ENCODE measurements around the gene NUCKS1. TPM values are rescaled to one million over a fixed set of nuclear protein-coding genes. Genes with fewer than 3 reads are reported as not detected.

The NUCKS1 gene
- total and polyA plus RNA-seq, 10 of the 15 experiments (the other 5 are each of a cell fraction or from before 2014, with no cell fraction given), result 40.5 to 135 (median 55.5) TPM

DNA sequence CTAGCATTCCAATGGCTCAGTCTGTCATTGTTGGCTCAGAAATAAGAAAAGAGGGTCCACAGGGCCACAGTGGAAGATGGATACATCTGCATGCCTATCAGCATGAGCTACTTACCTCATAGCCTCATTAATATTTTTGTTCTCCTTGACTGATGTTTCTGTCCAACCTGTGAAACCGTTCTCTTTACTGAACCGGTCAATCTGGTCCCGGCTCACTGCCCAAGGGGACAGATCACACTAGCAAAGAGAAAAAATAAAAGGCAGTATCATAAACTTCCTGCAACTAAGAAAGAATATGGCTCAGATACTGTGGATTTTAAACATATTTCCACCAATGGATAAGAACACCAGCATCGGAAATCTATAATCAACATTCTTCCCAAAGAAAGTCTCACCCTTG is 20.6 kb upstream of the NUCKS1 start:
- H3K4me3 ChIP-seq, result no peak overlapping the region
- H3K36me3 ChIP-seq (ENCODE audit: control insufficient read depth in 2 of 2, insufficient read depth in 2 of 2, low read length in 1 of 2), result no peaks in the 10 kb centered on the region; a peak in 1 of 4 replicates
- RAD21 ChIA-PET (ENCODE audit: unreplicated experiment), result no interaction called here
- CTCF ChIA-PET, result interaction anchor here (0.6 to 2.0 kb wide), 4 partner anchors 15 to 113 kb away, joined by 3 to 5 read pairs (median 4); no protein-coding TSS in a partner anchor
- H2AFZ ChIP-seq (ENCODE audit: control insufficient read depth, low read depth, low read length), result no peak overlapping the region
- no peak overlapping the region for H3K4me2 ChIP-seq (ENCODE audit: control insufficient read depth, insufficient read depth)
- BruUV-seq (replicated peaks), result no TSS peak
- no peaks in the 10 kb centered on the region for H4K20me1 ChIP-seq (ENCODE audit: control insufficient read depth, insufficient read depth)
- no peak for TF ChIP-seq ZBED1 (IDR thresholded peaks at IDR 0.05; ENCODE audit: borderline replicate concordance)
- TF ChIP-seq, protein P1, sequence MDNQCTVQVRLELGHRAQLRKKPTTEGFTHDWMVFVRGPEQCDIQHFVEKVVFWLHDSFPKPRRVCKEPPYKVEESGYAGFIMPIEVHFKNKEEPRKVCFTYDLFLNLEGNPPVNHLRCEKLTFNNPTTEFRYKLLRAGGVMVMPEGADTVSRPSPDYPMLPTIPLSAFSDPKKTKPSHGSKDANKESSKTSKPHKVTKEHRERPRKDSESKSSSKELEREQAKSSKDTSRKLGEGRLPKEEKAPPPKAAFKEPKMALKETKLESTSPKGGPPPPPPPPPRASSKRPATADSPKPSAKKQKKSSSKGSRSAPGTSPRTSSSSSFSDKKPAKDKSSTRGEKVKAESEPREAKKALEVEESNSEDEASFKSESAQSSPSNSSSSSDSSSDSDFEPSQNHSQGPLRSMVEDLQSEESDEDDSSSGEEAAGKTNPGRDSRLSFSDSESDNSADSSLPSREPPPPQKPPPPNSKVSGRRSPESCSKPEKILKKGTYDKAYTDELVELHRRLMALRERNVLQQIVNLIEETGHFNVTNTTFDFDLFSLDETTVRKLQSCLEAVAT (IDR thresholded peaks at IDR 0.05), result no peak
- no peak for FAIRE-seq
- no peak overlapping the region for H3K27ac ChIP-seq (ENCODE audit: control insufficient read depth, insufficient read depth)
- DNase-seq (ENCODE audit: low read depth, low spot score), result no peak
- peaks cover 8% of the 10 kb centered on the region for H3K4me1 ChIP-seq (ENCODE audit: control insufficient read depth, insufficient read depth, low read length)
- no peaks in the 10 kb centered on the region for H3K9me3 ChIP-seq (replicated peaks; ENCODE audit: control insufficient read depth, insufficient read depth, low read length)
- no peak overlapping the region for H3K9ac ChIP-seq (ENCODE audit: control insufficient read depth, insufficient read depth, low read length)
- H3K27me3 ChIP-seq (replicated peaks in 1 of 2; ENCODE audit: control insufficient read depth in 2 of 2, insufficient read depth in 2 of 2, low read length in 1 of 2), result no peaks in the 10 kb centered on the region
- intact Hi-C loops (cut with micrococcal nuclease; ENCODE audit: unreplicated experiment), result no loop called here
- 97% methylated on average over 4 of the region's 4 CpGs for WGBS (ENCODE audit: insufficient coverage, insufficient replicate concordance, low lambda C conversion rate, missing lambda C conversion rate)
- peaks cover 9% of the 10 kb centered on the region for H3K79me2 ChIP-seq (ENCODE audit: control insufficient read depth, insufficient read depth, low read length)
- no peak for ATAC-seq
- POLR2A ChIA-PET, result interaction anchor here (0.8 to 1.2 kb wide), 2 partner anchors 10 to 101 kb away, joined by 3 read pairs; no protein-coding TSS in a partner anchor
- SMC1A ChIA-PET (ENCODE audit: uncharacterized antibody, unreplicated experiment), result interaction anchor here (0.8 to 1.3 kb wide), 2 partner anchors 41 to 59 kb away, joined by 3 read pairs; no protein-coding TSS in a partner anchor
- in situ Hi-C loops (cut with MboI), result no loop called here

DNA sequence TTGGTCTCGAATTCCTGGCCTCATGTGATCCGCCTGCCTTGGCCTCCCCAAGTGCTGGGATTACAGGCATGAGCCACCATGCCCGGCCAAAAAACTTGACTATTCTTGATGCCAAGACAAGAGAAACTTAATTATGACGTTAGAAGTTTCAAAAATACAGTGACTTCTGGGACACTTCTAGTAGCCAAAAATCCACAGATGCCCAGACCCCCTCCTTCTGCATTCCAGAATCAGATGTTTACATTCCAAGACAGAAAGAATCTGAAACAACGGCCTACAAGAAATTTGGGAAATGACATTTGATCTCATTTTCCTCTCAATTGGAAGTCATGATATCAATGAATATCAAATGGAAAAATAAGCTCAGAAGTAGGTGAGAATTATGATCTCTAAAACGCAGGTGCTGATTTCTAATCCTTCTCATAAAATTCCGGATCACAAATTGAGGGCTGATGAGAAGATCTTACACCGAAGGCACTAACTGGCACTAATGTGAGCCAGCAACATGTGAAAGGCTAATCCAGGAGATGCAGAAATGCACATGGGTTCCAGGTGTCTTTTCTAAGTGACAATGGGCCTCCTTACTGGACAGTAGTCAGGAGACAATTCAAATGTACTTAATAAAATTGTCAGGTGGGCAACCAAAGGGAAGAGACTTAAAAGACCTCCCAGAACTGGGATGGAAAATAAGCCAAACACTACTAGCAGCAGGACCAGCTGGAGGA is 19.8 kb upstream of the NUCKS1 start:
- Histone ChIP-seq H3K9ac (ENCODE audit: control insufficient read depth, insufficient read depth, low read length) (no peak overlapping the region), H3K27ac (ENCODE audit: control insufficient read depth, insufficient read depth) (no peak overlapping the region), H3K4me2 (ENCODE audit: control insufficient read depth, insufficient read depth) (no peak overlapping the region), H4K20me1 (ENCODE audit: control insufficient read depth, insufficient read depth) (no peaks in the 10 kb centered on the region), H3K27me3 (replicated peaks in 1 of 2; ENCODE audit: control insufficient read depth in 2 of 2, insufficient read depth in 2 of 2, low read length in 1 of 2) (no peaks in the 10 kb centered on the region), H3K9me3 (replicated peaks; ENCODE audit: control insufficient read depth, insufficient read depth, low read length) (no peaks in the 10 kb centered on the region), H3K79me2 (ENCODE audit: control insufficient read depth, insufficient read depth, low read length) (peaks cover 7% of the 10 kb centered on the region), H3K4me3 (no peak overlapping the region), H3K36me3 (ENCODE audit: control insufficient read depth in 2 of 2, insufficient read depth in 2 of 2, low read length in 1 of 2) (no peaks in the 10 kb centered on the region; a peak in 1 of 4 replicates), H3K4me1 (ENCODE audit: control insufficient read depth, insufficient read depth, low read length) (peaks cover 7% of the 10 kb centered on the region; the same call in 1 of the 2 replicates), H2AFZ (ENCODE audit: control insufficient read depth, low read depth, low read length) (no peak overlapping the region)
- ChIA-PET CTCF (interaction anchor here (0.6 to 2.0 kb wide), 3 partner anchors 15 to 112 kb away, joined by 4 to 5 read pairs (median 5); no protein-coding TSS in a partner anchor), RAD21 (ENCODE audit: unreplicated experiment) (no interaction called here), POLR2A (interaction anchor here (0.8 to 1.2 kb wide), 2 partner anchors 9 to 100 kb away, joined by 3 read pairs; no protein-coding TSS in a partner anchor), SMC1A (ENCODE audit: uncharacterized antibody, unreplicated experiment) (interaction anchor here (0.6 to 1.3 kb wide), 3 partner anchors 15 to 58 kb away, joined by 3 read pairs; no protein-coding TSS in a partner anchor)
- 85% methylated on average over 8 of the region's 8 CpGs for WGBS (ENCODE audit: insufficient coverage, insufficient replicate concordance, low lambda C conversion rate, missing lambda C conversion rate)
- in situ Hi-C loops (cut with MboI) (no loop called here), intact Hi-C loops (cut with micrococcal nuclease; ENCODE audit: unreplicated experiment) (no loop called here)
- no peak for FAIRE-seq
- no peak for DNase-seq (ENCODE audit: low read depth, low spot score)
- no peak for ATAC-seq
- no TSS peak for BruUV-seq (replicated peaks)
- TF ChIP-seq SIX5 (IDR thresholded peaks at IDR 0.05; ENCODE audit: low read depth, low read length, severe bottlenecking) (no peak), SRF (IDR thresholded peaks at IDR 0.05; ENCODE audit: low read depth in 2 of 2, low read length in 2 of 2) (no peak), SUZ12 (IDR thresholded peaks at IDR 0.05; ENCODE audit: unreplicated experiment) (no peak), EZH2 (IDR thresholded peaks at IDR 0.05; ENCODE audit: borderline replicate concordance, control insufficient read depth, low read depth, low read length) (no peak)
- TF ChIP-seq, protein P2, sequence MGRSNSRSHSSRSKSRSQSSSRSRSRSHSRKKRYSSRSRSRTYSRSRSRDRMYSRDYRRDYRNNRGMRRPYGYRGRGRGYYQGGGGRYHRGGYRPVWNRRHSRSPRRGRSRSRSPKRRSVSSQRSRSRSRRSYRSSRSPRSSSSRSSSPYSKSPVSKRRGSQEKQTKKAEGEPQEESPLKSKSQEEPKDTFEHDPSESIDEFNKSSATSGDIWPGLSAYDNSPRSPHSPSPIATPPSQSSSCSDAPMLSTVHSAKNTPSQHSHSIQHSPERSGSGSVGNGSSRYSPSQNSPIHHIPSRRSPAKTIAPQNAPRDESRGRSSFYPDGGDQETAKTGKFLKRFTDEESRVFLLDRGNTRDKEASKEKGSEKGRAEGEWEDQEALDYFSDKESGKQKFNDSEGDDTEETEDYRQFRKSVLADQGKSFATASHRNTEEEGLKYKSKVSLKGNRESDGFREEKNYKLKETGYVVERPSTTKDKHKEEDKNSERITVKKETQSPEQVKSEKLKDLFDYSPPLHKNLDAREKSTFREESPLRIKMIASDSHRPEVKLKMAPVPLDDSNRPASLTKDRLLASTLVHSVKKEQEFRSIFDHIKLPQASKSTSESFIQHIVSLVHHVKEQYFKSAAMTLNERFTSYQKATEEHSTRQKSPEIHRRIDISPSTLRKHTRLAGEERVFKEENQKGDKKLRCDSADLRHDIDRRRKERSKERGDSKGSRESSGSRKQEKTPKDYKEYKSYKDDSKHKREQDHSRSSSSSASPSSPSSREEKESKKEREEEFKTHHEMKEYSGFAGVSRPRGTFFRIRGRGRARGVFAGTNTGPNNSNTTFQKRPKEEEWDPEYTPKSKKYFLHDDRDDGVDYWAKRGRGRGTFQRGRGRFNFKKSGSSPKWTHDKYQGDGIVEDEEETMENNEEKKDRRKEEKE (IDR thresholded peaks at IDR 0.05), result no peak

All from GM12878 (cell line).